Measurements from ENCODE around the gene CLDN7.

DNA sequence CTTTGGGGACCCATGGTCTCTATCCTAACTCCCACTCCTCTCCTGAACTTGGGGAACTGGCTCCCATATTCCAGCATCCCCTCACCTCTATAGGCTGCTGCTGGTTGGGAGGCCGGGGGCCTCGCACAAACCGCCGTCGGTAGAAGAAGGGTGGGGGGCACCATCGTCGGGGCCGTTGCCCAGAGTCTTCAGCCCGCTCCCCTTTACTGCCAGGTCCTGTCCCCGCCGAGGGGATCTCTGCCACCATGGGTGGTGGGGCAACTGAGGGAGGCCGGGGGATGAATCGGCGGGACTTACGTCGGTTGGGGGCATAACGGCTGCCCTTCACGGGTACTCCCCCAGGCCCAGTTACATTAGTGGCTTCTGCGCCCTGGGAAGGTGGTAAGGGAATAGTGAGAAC is 27.9 kb upstream of the CLDN7 start:
- TF ChIP-seq CTCF (IDR thresholded peaks at IDR 0.05 in 2 of 3, conservative IDR thresholded peaks at IDR 0.05 in 1 of 3; ENCODE audit: borderline replicate concordance in 1 of 3, insufficient read depth in 1 of 3, low read depth in 2 of 3, low read length in 2 of 3): no peak
- TF ChIP-seq SIN3A (IDR thresholded peaks at IDR 0.05; ENCODE audit: low read depth): no peak
- TF ChIP-seq POLR2AphosphoS5 (IDR thresholded peaks at IDR 0.05; ENCODE audit: low read depth, low read length): no peak
- no peak for TF ChIP-seq CEBPB (IDR thresholded peaks at IDR 0.05; ENCODE audit: low read depth)
- no peak for TF ChIP-seq ZFX (IDR thresholded peaks at IDR 0.05)
- no peak for TF ChIP-seq ZBTB33 (IDR thresholded peaks at IDR 0.05; ENCODE audit: extremely low read depth, insufficient replicate concordance, low read length)
- no peak for TF ChIP-seq YY1 (IDR thresholded peaks at IDR 0.05; ENCODE audit: extremely low read depth, insufficient replicate concordance, low read depth, low read length)
- no peak for TF ChIP-seq POLR2A (IDR thresholded peaks at IDR 0.05; ENCODE audit: borderline replicate concordance, extremely low read depth, insufficient read depth, insufficient read length)
- no peak for TF ChIP-seq EZH2phosphoT487 (IDR thresholded peaks at IDR 0.05; ENCODE audit: borderline replicate concordance)
- TF ChIP-seq TCF7L2 (IDR thresholded peaks at IDR 0.05; ENCODE audit: borderline replicate concordance, extremely low read depth, insufficient read depth, insufficient read length): no peak

Data from HCT116 (cell line).